ENCODE results near the gene NCF1.
"Not testable (repeated sequence)": the region's sequence is repeated elsewhere in the genome, so short reads cannot be mapped to it uniquely, and the experiment has no call there.

NCF1 gene

GRCh38 chr7:74789200-74789736, 15.5 kb downstream of the NCF1 start:
- not testable (repeated sequence) for DNase-seq

DNA sequence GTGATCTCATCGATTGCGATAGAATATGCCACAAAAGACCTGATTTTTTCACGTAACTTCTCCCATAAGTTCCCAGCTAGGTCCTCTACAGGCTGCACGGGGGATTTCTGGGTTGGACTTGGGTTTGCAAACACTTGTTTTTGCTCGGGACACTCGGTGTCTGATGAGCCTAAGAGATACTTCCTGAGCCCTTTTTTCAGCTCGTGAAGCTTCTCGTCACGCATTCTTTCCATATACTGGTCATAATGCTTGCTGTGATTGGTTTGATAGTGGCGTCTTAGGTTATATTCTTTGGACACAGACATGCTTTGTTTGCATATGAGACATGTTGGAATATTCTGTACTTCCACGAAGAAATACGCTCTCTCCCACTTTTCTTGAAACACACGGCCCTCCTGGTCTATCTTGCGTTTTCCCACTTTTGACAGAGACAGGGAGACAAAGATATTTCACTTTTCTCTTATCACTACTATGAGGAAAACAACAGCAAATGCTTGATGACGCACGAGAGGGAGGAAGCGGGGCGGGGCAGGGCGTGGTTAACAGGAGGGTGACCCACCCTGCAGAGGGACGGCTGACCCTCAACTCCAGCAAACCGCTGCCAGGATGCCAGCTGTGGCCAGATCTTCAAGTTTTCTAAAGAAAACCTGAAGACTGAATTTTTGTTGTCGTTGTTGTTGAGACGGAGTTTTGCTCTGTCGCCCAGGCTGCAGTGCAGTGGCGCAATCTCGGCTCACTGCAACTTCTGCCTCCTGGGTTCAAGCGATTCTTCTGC, 24.2 kb downstream of the NCF1 start:
- not testable (repeated sequence) for DNase-seq

- not testable (repeated sequence) for DNase-seq
Observed at GRCh38 chr7:74798644-74799043, 24.8 kb downstream of the NCF1 start.

DNA sequence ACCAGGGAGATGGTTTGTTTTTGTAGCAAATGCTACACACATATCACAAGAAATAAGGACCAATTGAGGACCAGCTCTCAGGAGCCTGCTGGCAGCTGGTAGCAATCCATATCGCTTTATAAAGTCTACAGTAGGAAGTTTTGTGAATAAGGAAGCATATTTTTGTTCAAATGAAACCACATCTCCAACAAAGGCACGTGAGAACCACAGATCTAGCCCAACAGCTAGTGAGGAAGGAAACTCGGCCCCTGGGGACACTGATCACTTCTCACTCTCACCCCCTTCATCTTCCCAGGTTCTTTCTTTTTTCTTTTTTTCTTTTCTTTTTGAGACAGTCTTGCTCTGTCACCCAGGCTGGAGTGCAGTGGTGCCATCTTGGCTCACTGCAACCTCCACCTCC, 42.1 kb downstream of the NCF1 start:
- DNase-seq = not testable (repeated sequence)

- DNase-seq = not testable (repeated sequence)
Observed at GRCh38 chr7:74820146-74820805, 46.5 kb downstream of the NCF1 start.

GRCh38 chr7:74821259-74821658, 47.4 kb downstream of the NCF1 start:
- DNase-seq = not testable (repeated sequence)

DNA sequence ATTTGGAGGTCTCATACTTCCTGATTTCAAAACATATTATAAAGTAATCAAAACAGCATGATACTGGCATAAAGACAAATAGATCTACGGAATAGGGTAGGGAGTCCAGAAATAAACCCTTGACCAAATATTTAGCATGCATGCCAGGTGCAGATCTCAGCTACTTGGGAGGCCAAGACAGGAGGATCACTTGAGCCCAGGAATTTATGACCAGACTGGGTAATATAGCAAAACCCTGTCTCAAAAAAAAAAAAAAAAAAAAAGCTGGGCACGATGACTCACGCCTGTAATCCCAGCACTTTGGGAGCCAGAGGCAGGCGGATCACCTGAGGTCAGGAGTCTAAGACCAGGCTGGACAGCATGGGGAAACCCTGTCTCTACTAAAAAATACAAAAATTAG, 56.1 kb downstream of the NCF1 start:
- not testable (repeated sequence) for DNase-seq

- DNase-seq = not testable (repeated sequence)
Observed at GRCh38 chr7:74830411-74830810, 56.6 kb downstream of the NCF1 start.

All from NCI-H2029 (cell line).